Neural cell (in vitro differentiated cells): Measurements from ENCODE around the gene STX18.

Experiments
- CTCF ChIP-seq: fragments of 450-650 bp; IDR thresholded peaks from 2 replicates; pipeline ENCODE4 v1.5.1; 2014; ENCODE audit warnings: antibody characterized with exemption, mild to moderate bottlenecking, moderate library complexity; ENCODE audit not compliant: poor library complexity, severe bottlenecking
- EP300 ChIP-seq: fragments of 450-650 bp; conservative IDR thresholded peaks from 2 replicates; pipeline ENCODE4 v1.6.1; 2014; ENCODE audit warnings: antibody characterized with exemption, mild to moderate bottlenecking, moderate library complexity; ENCODE audit not compliant: poor library complexity, severe bottlenecking
- POLR2AphosphoS5 ChIP-seq: IDR thresholded peaks from 2 replicates; pipeline ENCODE4 v1.6.1; 2012
- REST ChIP-seq: IDR thresholded peaks from 2 replicates; pipeline ENCODE4 v1.6.1; 2012; ENCODE audit warnings: borderline replicate concordance
- SMC3 ChIP-seq: fragments of 450-650 bp; conservative IDR thresholded peaks from 2 replicates; pipeline ENCODE4 v1.6.1; 2014; ENCODE audit warnings: antibody characterized with exemption, mild to moderate bottlenecking, moderate library complexity; ENCODE audit not compliant: poor library complexity

- TF ChIP-seq CTCF (no peak), REST (no peak), POLR2AphosphoS5 (no peak), SMC3 (no peak), EP300 (no peak)
Observed at GRCh38 chr4:4436244-4436823, 105.5 kb downstream of the STX18 start.
